GM18951 (cell line): ENCODE data around the gene CD101.
"Not testable (repeated sequence)": the region's sequence is repeated elsewhere in the genome, so short reads cannot be mapped to it uniquely, and the experiment has no call there.

ENCODE experiments used
- POLR2A ChIP-seq: IDR thresholded peaks from 4 replicates; pipeline ENCODE4 v1.6.1; 2011; ENCODE audit warnings: mild to moderate bottlenecking; ENCODE audit not compliant: insufficient read length, insufficient read depth; ENCODE audit errors: extremely low read depth
- in situ Hi-C: fragments of 300-500 bp; cut with MboI; formaldehyde crosslinking; loops from one replicate; pipeline ENCODE4 v1.12.0; 2022; ENCODE audit warnings: low sequenced_read_pairs, mixed read lengths, inconsistent platforms; ENCODE audit not compliant: unreplicated experiment

Gene CD101

DNA sequence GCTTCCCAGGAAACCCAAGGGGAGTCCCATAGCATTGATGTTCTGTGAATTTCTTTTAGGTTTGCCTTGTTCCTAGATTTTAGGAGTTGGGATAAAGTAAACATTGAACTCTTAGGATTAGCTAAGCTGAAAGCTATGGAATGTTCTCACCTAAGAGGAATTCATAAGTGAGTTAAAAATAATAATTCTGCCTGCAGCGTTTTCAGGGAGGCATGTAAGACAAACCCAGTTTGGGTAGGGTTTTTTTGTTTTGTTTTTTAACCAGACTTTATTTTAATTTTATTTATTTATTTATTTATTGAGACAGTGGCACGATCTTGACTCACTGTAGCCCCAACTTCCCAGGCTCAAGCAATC is 28.9 kb upstream of the CD101 start:
- in situ Hi-C loops: no loop called here
- TF ChIP-seq POLR2A: no peak

- in situ Hi-C loops: not testable (repeated sequence)
Measured at GRCh38 chr1:116980309-116980708, 21.3 kb upstream of the CD101 start.

DNA sequence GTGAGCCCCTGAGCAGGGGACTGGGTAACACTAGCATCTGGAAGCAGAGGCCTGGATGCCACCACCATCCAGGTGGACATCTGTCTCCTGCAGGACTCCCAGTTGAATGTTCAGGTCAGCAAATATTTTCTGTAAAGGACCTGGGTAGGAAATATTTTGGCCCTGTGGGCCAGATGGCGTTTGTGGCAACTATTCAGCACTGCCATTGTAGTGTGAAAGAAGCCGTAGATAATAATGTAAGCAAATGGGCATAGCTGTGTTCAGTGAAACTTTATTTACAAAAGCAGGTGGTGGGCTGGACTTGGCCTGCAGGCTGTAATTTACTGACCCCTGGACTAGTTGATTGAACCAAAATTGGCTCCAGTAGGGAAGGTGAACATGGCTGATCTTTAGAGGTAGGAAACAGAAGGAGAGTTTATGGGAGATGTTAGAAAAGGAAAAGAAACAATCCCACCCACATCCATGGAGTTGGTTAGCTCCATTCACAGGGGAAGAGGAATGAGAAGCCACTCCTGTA is 20.0 kb upstream of the CD101 start:
- TF ChIP-seq POLR2A: no peak
- in situ Hi-C loops: no loop called here

GRCh38 chr1:116982319-116983004 is 19.1 kb upstream of the CD101 start:
- no peak for TF ChIP-seq POLR2A
- in situ Hi-C loops: no loop called here

DNA sequence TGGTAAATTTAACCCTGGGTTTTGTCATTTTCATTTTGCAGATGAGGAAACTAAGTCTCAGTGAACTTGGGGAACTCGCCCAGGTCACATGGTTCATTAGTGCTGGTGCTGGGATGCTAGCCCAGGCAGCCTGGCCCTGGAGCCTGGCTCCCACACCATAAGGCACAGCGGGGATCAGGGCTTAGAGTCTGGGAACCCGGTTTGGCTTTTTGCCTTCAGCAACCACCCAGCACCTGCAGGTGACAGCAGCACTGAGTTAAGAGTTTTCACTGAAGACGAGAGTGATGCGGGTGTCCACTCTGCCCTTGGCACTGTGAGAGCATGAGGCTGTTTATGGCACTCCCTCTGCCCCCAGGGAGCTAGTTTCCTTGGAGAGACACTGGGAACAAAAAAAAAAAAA is 18.4 kb upstream of the CD101 start:
- in situ Hi-C loops: no loop called here
- no peak for TF ChIP-seq POLR2A

DNA sequence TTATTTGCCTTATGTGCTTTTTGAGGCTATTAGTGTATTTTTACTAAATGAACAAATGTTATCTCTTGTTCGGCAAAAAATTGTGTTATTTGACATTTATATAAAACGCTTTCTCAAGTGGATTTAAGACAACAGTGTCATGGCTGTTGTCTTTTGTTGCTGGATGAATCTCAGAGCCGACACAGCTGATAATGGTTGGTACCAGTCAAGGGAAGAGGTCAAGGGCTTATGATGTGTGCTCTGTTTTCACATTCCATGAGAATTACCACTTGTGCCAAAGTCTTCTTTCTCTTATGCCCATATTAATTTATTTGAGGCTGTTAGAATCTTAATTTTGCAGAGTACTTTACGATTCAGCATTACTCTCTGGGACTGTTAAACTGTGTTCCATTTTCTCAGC is 17.9 kb upstream of the CD101 start:
- no peak for TF ChIP-seq POLR2A
- in situ Hi-C loops: no loop called here

DNA sequence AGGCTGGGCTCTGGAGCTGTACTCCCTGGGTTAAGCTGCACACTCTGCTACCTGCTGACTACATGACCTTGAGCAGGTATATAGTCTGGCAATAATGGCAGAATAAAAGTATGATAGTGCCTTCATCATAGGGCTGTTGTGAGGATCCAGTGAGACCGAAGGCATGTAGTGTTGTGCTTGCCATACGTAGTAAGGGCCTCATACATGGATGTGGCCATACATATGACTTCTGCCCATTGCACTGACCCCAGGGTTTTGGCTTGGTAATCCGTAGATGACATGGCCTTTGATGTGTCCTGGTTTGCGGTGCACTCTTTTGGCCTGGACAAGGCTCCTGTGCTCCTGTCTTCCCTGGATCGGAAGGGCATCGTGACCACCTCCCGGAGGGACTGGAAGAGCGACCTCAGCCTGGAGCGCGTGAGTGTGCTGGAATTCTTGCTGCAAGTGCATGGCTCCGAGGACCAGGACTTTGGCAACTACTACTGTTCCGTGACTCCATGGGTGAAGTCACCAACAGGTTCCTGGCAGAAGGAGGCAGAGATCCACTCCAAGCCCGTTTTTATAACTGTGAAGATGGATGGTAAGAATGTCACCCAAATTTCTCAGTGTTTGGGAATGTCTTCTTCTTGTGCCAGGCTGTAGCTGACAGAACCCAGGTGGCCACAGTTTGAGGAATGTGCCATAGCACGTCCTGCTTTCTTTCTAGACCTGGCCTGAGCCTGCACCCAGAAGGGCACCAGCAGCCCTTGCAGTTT is 17.0 kb upstream of the CD101 start:
- no peak for TF ChIP-seq POLR2A
- in situ Hi-C loops: no loop called here

- TF ChIP-seq POLR2A: no peak
- in situ Hi-C loops: no loop called here
Measured at GRCh38 chr1:116986421-116987255, 14.9 kb upstream of the CD101 start.

GRCh38 chr1:116987256-116987555 is 14.4 kb upstream of the CD101 start:
- no peak for TF ChIP-seq POLR2A
- in situ Hi-C loops: no loop called here

DNA sequence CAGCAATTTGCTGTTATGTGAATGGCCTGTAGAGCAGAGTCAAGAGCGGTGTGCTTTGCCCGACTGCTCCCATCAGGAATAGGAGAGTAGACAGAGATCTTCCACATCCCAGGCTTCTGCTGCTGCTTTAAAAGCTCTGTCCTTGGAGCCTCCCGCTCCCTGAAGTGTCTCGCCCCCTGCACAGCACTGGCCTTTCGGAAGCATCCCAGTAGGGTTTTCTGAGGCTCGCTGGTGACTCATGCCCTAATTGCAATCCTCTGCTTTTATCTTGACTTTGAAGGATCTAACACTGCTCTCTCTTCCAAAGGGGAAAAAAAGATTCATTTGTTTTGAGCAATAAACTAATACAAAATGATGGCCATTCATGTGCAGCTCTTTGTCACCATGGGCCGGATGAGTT is 13.3 kb upstream of the CD101 start:
- in situ Hi-C loops: no loop called here
- no peak for TF ChIP-seq POLR2A

DNA sequence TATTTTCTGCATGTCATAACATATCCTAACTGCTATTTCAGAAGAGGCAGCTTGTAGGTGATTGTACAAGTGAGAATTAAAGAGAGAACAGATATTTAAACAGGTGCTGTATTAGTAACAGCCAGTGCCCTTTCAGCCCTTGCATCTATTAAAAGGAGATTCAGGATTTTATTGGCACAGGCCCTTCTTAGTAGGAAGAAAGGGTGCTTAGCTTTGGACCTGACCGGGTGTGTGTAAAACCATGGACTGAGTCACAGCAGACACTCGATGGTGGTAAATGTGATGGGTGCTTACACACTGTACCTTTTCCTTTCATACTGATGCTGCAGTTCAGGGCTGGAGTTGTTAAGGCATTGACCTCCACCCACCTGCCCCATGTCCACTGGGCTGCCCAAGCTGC is 12.7 kb upstream of the CD101 start:
- in situ Hi-C loops: no loop called here
- no peak for TF ChIP-seq POLR2A

GRCh38 chr1:116989835-116990234 is 11.7 kb upstream of the CD101 start:
- in situ Hi-C loops: no loop called here
- no peak for TF ChIP-seq POLR2A

- TF ChIP-seq POLR2A: no peak
- in situ Hi-C loops: no loop called here
Measured at GRCh38 chr1:116990612-116991151, 10.9 kb upstream of the CD101 start.
